HepG2 (cell line): ENCODE results near the gene CPSF6.

Experiments
- ATF2 ChIP-seq: sonication (generic); formaldehyde crosslinking; IDR thresholded peaks from 2 replicates; pipeline ENCODE4 v1.4.0; 2020; ENCODE audit warnings: missing genetic modification reagents
- RNF219 ChIP-seq: sonication (generic); formaldehyde crosslinking; IDR thresholded peaks from 2 replicates; pipeline ENCODE4 v1.5.0; 2020; ENCODE audit warnings: mild to moderate bottlenecking, missing genetic modification reagents
- ZBTB42 ChIP-seq: sonication (generic); formaldehyde crosslinking; IDR thresholded peaks from 2 replicates; pipeline ENCODE4 v1.5.0; 2020; ENCODE audit warnings: mild to moderate bottlenecking, missing genetic modification reagents

DNA sequence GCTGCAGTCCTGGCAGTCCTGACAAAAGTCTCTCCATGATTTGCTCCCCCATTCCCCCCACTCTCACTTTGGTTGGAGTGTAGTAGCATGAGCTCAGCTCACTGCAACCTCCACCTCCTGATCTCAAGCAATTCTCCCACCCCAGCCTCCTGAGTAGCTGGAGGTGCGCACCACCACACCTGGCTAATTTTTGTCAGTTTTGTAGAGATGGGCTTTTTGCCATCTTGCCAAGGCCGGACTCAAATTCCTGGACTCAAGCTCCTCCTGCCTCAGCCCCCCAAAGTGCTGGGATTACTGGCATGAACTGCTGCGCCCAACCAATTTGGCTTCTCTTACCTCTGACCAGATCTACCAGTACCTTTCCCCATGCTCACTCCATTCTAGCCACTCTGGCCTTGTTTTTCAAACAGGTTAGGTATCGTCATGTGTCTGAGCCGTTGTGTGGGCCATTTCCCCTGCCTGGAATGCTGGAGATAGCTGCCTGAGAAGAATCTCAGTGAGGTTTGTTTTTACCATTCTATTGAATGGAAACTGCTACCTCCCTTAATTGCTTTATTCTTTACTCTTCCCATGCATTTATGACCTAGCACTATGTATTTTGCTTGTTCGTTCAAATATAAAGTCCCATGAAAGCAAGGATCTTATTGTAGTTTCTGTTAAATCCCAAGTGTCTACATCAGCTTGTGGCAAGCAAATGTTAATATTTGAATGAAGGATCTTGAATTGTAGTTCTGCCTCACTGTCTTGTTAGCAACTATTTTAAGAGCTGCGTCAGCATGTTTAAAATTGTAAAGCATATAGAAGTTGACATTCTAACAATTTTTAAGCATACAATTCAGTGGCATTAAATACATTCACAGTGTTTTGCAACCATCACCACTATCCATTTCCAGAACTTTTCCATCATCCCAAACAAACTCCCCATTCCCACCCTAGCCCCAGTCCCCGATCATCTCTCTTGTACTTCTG, 39.7 kb downstream of the CPSF6 start:
- TF ChIP-seq RNF219 (CRISPR knock-in tag) (no peak), ZBTB42 (CRISPR knock-in tag) (no peak), ATF2 (CRISPR knock-in tag) (no peak)
